Epithelial cell of esophagus (primary cell): Measurements from ENCODE around the gene ZNF716.

Source experiments
- DNase-seq: peaks from one replicate; pipeline ENCODE4 v3.0.0; 2010; ENCODE audit warnings: low read depth
- H3K4me3 ChIP-seq: 2 replicates; pipeline ENCODE4 v1.5.1; 2011; ENCODE audit warnings: mild to moderate bottlenecking, low read length, control low read depth
- TF ChIP-seq, protein P1 (sequence below): IDR thresholded peaks from 2 replicates; pipeline ENCODE4 v1.5.1; 2011; ENCODE audit warnings: low read depth, mild to moderate bottlenecking, low read length, control low read depth, inconsistent platforms; ENCODE audit not compliant: insufficient read depth; ENCODE audit errors: missing control alignments

The ZNF716 gene

DNA sequence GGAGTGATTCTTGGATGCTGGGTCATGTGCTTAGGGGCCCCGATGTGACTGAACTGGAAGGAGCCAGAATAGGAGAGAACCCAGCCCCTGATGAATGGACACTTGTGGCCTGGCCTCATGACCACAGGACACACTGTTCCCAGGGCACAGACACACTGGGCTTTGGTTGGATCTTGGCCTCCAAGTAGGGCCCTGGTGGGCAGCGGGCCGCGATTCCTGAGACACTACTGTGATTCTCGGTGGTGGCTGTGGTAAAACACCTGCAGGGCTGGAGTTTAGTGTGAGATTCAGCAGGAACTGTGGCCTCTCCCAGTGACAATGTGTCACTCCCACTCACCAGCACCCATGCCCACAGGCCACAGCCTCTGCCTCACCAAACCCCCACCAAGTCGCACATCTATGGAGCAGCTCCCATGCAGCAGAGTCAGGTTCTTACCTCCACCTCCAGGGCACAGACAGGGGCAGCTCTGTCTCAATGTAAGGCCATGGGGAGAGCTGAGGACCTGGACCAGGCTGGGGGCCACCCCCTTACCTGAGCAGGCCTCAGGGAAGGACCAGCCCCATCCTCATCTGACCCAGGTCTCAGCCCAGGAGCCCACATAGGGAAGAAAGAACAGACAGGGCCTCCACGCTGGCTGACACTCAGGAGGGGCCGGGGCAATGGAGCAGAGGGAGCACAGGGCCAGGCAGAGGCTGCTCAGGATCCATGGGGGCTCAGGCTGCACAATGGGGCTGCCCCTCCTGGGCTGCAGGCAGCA lies 33.2 kb upstream of the ZNF716 start:
- no peak overlapping the region for H3K4me3 ChIP-seq
- no peak for DNase-seq
- TF ChIP-seq, protein P1, sequence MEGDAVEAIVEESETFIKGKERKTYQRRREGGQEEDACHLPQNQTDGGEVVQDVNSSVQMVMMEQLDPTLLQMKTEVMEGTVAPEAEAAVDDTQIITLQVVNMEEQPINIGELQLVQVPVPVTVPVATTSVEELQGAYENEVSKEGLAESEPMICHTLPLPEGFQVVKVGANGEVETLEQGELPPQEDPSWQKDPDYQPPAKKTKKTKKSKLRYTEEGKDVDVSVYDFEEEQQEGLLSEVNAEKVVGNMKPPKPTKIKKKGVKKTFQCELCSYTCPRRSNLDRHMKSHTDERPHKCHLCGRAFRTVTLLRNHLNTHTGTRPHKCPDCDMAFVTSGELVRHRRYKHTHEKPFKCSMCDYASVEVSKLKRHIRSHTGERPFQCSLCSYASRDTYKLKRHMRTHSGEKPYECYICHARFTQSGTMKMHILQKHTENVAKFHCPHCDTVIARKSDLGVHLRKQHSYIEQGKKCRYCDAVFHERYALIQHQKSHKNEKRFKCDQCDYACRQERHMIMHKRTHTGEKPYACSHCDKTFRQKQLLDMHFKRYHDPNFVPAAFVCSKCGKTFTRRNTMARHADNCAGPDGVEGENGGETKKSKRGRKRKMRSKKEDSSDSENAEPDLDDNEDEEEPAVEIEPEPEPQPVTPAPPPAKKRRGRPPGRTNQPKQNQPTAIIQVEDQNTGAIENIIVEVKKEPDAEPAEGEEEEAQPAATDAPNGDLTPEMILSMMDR, result no peak

DNA sequence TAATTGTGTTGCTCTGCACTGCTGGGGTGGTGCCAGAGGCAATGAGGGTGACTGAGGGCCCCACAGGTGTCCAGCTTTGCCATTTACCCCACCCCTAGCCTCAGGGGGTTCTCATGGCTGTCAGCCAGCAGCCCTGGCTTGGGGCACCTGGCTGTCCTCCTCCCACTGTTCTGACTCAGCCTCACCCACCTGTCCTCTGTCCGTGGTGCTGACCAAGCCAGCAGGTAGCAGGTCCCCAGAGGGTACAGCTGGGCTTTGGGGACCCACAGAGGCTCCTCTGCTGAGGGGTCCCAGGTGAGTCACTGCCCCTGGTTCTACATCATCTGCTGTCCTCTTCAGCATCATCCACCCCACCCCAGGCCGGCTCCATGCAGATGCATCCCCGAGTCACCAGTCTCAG lies 32.2 kb upstream of the ZNF716 start:
- TF ChIP-seq, protein P1, result no peak
- no peak for DNase-seq
- no peak overlapping the region for H3K4me3 ChIP-seq

DNA sequence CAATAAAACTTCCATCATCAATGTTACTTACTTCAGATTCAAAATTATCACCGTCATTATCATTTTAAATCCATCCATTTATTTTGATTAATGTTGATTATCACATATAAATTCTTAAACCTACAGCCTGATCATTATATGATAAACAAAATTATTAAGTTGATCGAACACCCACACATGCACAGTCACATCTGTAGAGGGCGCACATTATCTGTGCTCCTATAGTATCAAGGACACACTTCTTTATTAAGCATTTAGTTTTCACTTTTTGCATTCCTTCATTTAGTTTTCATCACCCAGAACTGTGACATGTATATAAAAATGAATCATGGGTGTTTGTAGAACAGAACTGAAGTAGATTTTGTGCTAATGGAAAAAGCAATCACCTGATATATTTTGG lies 26.2 kb upstream of the ZNF716 start:
- H3K4me3 ChIP-seq, result no peak overlapping the region
- TF ChIP-seq, protein P1, result no peak
- DNase-seq, result no peak

DNA sequence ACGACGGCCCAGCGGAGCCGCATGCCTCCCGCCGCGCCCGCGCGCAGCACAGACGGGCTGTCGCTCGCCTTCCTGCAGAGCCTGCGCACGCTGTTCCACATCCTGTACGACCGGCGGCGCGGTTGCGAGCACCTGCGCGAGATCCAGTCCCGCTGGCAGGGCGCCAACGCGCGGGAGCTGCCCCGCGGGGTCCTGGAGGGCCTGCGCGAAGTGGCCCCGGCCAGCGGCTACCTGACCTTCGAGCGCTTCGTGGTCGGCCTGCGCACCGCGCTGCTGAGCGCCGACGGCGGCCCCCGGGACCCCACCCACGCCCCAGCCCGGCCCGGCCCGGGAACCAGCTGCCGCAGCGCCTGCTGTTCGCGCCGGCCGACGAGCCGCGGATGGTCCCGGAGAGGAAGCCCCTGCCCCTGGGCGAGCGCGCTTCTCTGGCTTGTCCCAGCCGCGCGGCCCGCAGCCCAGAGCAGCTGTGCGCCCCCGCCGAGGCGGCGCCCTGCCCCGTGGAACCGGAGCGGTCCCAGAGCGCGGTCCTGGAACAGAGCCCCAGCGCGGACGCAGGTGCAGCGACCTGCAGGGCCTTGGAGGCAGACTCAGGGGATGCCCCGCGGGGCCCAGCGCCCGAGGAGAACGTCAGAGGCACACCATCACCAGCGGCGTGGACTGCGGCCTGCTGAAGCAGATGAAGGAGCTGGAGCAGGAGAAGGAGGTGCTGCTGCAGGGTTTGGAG lies 25.3 kb upstream of the ZNF716 start:
- TF ChIP-seq, protein P1, result no peak
- no peak overlapping the region for H3K4me3 ChIP-seq
- no peak for DNase-seq

DNA sequence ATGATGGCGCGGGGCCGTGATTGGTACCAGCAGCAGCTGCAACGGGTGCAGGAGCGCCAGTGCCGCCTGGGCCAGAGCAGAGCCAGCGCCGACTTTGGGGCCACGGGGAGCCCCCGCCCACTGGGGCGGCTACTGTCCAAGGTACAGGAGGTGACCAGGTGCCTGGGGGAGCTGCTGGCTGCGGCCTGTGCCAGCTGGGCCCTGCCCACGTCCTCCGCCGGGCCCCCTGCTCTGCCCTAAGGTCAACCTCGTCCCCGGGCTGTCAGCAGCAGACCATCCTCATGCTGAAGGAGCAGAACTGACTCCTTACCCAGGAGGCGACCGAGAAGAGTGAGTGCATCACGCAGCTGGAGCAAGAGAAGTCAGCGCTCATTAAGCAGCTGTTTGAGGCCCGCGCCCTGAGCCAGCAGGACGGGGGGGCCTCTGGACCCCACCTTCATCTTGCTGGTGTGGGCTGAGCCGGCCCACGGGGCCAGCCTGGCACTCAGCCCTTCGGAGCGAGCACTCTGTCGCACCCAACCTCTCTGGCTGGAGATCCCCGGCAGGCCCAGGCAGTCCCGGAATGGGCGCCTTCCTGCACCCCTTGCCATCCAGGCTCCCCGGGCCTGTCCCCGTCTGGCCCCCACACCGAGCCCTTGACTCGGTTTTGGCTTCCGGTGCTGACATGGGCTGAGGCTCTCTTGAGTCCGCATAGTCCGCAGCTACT lies 24.6 kb upstream of the ZNF716 start:
- TF ChIP-seq, protein P1, result no peak
- H3K4me3 ChIP-seq, result no peak overlapping the region
- DNase-seq, result no peak

DNA sequence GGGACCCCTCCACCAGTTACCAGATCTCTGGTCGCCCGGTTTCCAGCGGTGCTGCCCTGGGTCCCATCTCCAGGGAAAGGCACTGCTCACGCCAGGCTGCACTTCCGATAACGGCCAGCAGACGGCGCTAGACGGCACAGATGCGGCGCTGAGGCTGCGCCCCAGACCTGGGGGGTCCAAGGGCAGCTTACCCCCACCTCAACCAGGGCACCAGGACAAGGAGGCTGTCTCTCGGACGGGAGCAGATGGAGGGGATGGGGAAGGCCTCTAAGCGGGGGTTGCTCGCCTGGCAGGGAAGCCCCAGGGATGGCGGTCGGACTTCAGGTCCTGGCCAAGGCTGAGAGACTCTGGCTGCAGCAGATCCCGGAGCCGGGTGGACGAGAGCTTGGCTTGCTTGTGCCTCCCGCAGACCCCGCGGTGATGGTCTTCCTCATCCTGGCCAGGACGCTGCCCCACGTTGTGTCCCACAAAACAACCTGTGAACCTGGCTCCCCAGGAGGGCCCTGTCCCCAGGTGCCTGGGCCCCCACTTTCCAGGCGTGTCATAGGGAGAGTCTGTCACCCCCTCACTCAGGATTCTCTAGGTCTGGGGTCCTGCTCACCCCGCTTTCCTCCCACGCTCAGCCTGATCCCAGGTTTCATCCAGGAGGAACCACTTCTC lies 23.9 kb upstream of the ZNF716 start:
- H3K4me3 ChIP-seq, result no peak overlapping the region
- TF ChIP-seq, protein P1, result no peak
- DNase-seq, result no peak
